ENCODE measurements around the gene MLLT1. TPM values are rescaled to one million over a fixed set of nuclear protein-coding genes. Genes with fewer than 3 reads are reported as not detected.

Gene MLLT1
- total and polyA plus RNA-seq, 10 of the 15 experiments (the other 5 are each of a cell fraction or from before 2014, with no cell fraction given) = 0.16 to 61.1 (median 8.5) TPM

- TF ChIP-seq, protein P1, sequence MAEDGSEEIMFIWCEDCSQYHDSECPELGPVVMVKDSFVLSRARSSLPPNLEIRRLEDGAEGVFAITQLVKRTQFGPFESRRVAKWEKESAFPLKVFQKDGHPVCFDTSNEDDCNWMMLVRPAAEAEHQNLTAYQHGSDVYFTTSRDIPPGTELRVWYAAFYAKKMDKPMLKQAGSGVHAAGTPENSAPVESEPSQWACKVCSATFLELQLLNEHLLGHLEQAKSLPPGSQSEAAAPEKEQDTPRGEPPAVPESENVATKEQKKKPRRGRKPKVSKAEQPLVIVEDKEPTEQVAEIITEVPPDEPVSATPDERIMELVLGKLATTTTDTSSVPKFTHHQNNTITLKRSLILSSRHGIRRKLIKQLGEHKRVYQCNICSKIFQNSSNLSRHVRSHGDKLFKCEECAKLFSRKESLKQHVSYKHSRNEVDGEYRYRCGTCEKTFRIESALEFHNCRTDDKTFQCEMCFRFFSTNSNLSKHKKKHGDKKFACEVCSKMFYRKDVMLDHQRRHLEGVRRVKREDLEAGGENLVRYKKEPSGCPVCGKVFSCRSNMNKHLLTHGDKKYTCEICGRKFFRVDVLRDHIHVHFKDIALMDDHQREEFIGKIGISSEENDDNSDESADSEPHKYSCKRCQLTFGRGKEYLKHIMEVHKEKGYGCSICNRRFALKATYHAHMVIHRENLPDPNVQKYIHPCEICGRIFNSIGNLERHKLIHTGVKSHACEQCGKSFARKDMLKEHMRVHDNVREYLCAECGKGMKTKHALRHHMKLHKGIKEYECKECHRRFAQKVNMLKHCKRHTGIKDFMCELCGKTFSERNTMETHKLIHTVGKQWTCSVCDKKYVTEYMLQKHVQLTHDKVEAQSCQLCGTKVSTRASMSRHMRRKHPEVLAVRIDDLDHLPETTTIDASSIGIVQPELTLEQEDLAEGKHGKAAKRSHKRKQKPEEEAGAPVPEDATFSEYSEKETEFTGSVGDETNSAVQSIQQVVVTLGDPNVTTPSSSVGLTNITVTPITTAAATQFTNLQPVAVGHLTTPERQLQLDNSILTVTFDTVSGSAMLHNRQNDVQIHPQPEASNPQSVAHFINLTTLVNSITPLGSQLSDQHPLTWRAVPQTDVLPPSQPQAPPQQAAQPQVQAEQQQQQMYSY (CRISPR knock-in tag; IDR thresholded peaks at IDR 0.05) = no peak
- TF ChIP-seq ZNF217 (IDR thresholded peaks at IDR 0.05) (no peak), KDM1A (IDR thresholded peaks at IDR 0.05; ENCODE audit: borderline replicate concordance) (no peak), SMC3 (IDR thresholded peaks at IDR 0.05; ENCODE audit: borderline replicate concordance, low read length) (no peak), NFYA (IDR thresholded peaks at IDR 0.05; ENCODE audit: borderline replicate concordance, low read depth, low read length) (no peak), HDAC2 (IDR thresholded peaks at IDR 0.05) (no peak), SMAD5 (IDR thresholded peaks at IDR 0.05; ENCODE audit: low read depth) (no peak), RCOR1 (conservative IDR thresholded peaks at IDR 0.05; ENCODE audit: low read depth, low read length) (no peak), ESRRA (IDR thresholded peaks at IDR 0.05; ENCODE audit: low read length) (no peak), IKZF2 (IDR thresholded peaks at IDR 0.05) (no peak), EZH2 (IDR thresholded peaks at IDR 0.05; ENCODE audit: borderline replicate concordance, control insufficient read depth, low read depth, low read length) (no peak)
- TF ChIP-seq, protein P2, sequence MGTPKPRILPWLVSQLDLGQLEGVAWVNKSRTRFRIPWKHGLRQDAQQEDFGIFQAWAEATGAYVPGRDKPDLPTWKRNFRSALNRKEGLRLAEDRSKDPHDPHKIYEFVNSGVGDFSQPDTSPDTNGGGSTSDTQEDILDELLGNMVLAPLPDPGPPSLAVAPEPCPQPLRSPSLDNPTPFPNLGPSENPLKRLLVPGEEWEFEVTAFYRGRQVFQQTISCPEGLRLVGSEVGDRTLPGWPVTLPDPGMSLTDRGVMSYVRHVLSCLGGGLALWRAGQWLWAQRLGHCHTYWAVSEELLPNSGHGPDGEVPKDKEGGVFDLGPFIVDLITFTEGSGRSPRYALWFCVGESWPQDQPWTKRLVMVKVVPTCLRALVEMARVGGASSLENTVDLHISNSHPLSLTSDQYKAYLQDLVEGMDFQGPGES (IDR thresholded peaks at IDR 0.05) = no peak
Measured at GRCh38 chr19:6211632-6212402, 68.0 kb downstream of the MLLT1 start (continued).
